Thyroid gland (tissue), 4 donors: ENCODE measurements around the gene MAT2B.

Experiments
- POLR2A ChIP-seq, 2 donors: fragments of 450-650 bp; IDR thresholded peaks; one replicate each; pipeline ENCODE4 v1.6.1; 2017; ENCODE audit warnings: antibody characterized with exemption in 2 of 2, mild to moderate bottlenecking in 2 of 2, moderate library complexity in 1 of 2
- TF ChIP-seq, protein P1 (sequence below), 6 experiments: fragments of 200-600 bp in 3 of 6; fragments of 450-650 bp in 3 of 6; sonication (generic) in 3 of 6; IDR thresholded peaks; one replicate each; pipeline ENCODE4 v1.5.1; 2016 to 2019; ENCODE audit warnings: antibody characterized with exemption in 6 of 6, mild to moderate bottlenecking in 2 of 6, inconsistent platforms in 1 of 6, moderate library complexity in 1 of 6

DNA sequence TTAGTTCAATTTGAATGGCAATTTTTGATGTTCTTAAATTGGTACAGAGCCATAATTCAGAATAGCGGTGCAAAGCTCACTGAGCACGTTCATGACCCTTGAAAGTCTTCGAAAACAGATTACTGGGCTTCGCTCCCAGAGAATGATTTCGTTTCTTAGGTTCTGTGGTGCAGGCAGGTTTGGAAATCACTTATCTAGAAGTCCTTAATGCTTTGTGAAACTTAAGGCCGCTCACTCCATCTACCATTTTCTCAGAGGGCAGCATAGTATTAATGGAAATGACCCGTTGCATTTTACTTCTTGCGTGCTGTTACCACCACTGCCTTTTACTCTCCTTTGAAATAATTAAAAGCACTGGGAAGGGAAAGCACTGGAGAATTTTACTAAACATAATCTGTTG, 2.9 kb upstream of the MAT2B start:
- TF ChIP-seq, protein P1, sequence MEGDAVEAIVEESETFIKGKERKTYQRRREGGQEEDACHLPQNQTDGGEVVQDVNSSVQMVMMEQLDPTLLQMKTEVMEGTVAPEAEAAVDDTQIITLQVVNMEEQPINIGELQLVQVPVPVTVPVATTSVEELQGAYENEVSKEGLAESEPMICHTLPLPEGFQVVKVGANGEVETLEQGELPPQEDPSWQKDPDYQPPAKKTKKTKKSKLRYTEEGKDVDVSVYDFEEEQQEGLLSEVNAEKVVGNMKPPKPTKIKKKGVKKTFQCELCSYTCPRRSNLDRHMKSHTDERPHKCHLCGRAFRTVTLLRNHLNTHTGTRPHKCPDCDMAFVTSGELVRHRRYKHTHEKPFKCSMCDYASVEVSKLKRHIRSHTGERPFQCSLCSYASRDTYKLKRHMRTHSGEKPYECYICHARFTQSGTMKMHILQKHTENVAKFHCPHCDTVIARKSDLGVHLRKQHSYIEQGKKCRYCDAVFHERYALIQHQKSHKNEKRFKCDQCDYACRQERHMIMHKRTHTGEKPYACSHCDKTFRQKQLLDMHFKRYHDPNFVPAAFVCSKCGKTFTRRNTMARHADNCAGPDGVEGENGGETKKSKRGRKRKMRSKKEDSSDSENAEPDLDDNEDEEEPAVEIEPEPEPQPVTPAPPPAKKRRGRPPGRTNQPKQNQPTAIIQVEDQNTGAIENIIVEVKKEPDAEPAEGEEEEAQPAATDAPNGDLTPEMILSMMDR (IDR thresholded peaks at IDR 0.05): no peak
- no peak for TF ChIP-seq POLR2A (IDR thresholded peaks at IDR 0.05)
